GM12878 (cell line): ENCODE data around the gene MLIP. TPM values are rescaled to one million over a fixed set of nuclear protein-coding genes. Genes with fewer than 3 reads are reported as not detected.

Source experiments
- ATAC-seq: fragments of 200-7000 bp; cut with Tn5 transposase; 3 replicates; pipeline ENCODE4 v1.9.1; 2020; ENCODE audit warnings: mild to moderate bottlenecking, moderate library complexity
- BruUV-seq: library from RNA; stranded (reverse); fragments of 400-500 nt; replicated peaks from 2 replicates; lab custom pipeline; 2021; lab: Mats Ljungman, UMichigan
- CTCF ChIA-PET: fragments of 300-600 bp; sonication (Branson Sonifier 250); formaldehyde crosslinking; extraction: SDS; loops from one replicate; lab custom pipeline; 2021; ENCODE audit warnings: inconsistent platforms; lab: Yijun Ruan, JAX
- POLR2A ChIA-PET: fragments of 350-600 bp; formaldehyde crosslinking; extraction: SDS; loops from one replicate; lab custom pipeline; 2021; ENCODE audit warnings: inconsistent platforms; lab: Charles Lee
- RAD21 ChIA-PET: fragments of 300-600 bp; sonication (Branson Sonifier 250); formaldehyde crosslinking; loops from one replicate; lab custom pipeline; 2023; ENCODE audit warnings: antibody characterized with exemption; ENCODE audit not compliant: unreplicated experiment; lab: Charles Lee
- SMC1A ChIA-PET: fragments of 300-600 bp; sonication (Branson Sonifier 250); formaldehyde crosslinking; loops from one replicate; lab custom pipeline; 2023; ENCODE audit not compliant: unreplicated experiment, uncharacterized antibody; lab: Charles Lee
- DNase-seq: peaks from one replicate; pipeline ENCODE4 v3.0.0-alpha.2; 2011; ENCODE audit warnings: low read depth, low spot score
- FAIRE-seq: peaks from 3 replicates; lab custom pipeline; 2011; peaks lifted over from hg19 to GRCh38; lab: Jason Lieb, UNC
- H2AFZ ChIP-seq: 2 replicates; pipeline ENCODE4 v1.6.0; 2011; ENCODE audit warnings: low read depth, low read length, control low read depth; ENCODE audit not compliant: control insufficient read depth
- H3K27ac ChIP-seq: 2 replicates; pipeline ENCODE4 v1.5.1; 2011; ENCODE audit warnings: control low read depth; ENCODE audit not compliant: control insufficient read depth, insufficient read depth
- H3K27me3 ChIP-seq, 2 experiments: replicated peaks in 1 of 2; 2 replicates each; pipeline versions ENCODE4 v1.6.0 to v1.6.1; 2011; ENCODE audit warnings: low read length in 1 of 2; ENCODE audit not compliant: control insufficient read depth in 2 of 2, insufficient read depth in 2 of 2
- H3K36me3 ChIP-seq, 2 experiments: 2 replicates each; pipeline ENCODE4 v1.5.1; 2011; ENCODE audit warnings: low read length in 1 of 2; ENCODE audit not compliant: control insufficient read depth in 2 of 2, insufficient read depth in 2 of 2
- H3K4me1 ChIP-seq: 2 replicates; pipeline ENCODE4 v1.6.1; 2011; ENCODE audit warnings: mild to moderate bottlenecking, low read length, moderate library complexity, mixed read lengths; ENCODE audit not compliant: control insufficient read depth, insufficient read depth
- H3K4me2 ChIP-seq: 2 replicates; pipeline ENCODE4 v1.6.0; 2011; ENCODE audit warnings: control low read depth; ENCODE audit not compliant: control insufficient read depth, insufficient read depth
- H3K4me3 ChIP-seq: fragments of 200-600 bp; sonication (generic); 2 replicates; pipeline ENCODE4 v1.5.1; 2016
- H3K79me2 ChIP-seq: 2 replicates; pipeline ENCODE4 v1.6.0; 2011; ENCODE audit warnings: low read length; ENCODE audit not compliant: control insufficient read depth, insufficient read depth
- H3K9ac ChIP-seq: 2 replicates; pipeline ENCODE4 v1.8.0; 2011; ENCODE audit warnings: low read length, control low read depth, mixed read lengths; ENCODE audit not compliant: control insufficient read depth, insufficient read depth
- H3K9me3 ChIP-seq: replicated peaks from 3 replicates; pipeline ENCODE4 v1.5.1; 2011; ENCODE audit warnings: mild to moderate bottlenecking, low read length; ENCODE audit not compliant: control insufficient read depth, insufficient read depth
- H4K20me1 ChIP-seq: 2 replicates; pipeline ENCODE4 v1.6.0; 2011; ENCODE audit not compliant: control insufficient read depth, insufficient read depth
- ATF7 ChIP-seq: fragments of 450-650 bp; IDR thresholded peaks from 2 replicates; pipeline ENCODE4 v1.6.1; 2016; ENCODE audit warnings: low read depth, mild to moderate bottlenecking
- BCL11A ChIP-seq: IDR thresholded peaks from 2 replicates; pipeline ENCODE4 v1.6.1; 2011; ENCODE audit warnings: low read depth, low read length
- BHLHE40 ChIP-seq, 2 experiments: fragments of 450-650 bp in 1 of 2; IDR thresholded peaks; 2 replicates each; pipeline ENCODE4 v1.6.1; 2011 to 2017; ENCODE audit warnings: low read depth in 2 of 2, borderline replicate concordance in 1 of 2, improper control_type of control experiment in 1 of 2, low read length in 1 of 2, mild to moderate bottlenecking in 1 of 2
- CBX5 ChIP-seq: sonication (generic); IDR thresholded peaks from 2 replicates; pipeline ENCODE4 v1.6.1; 2016; ENCODE audit warnings: low read depth, moderate library complexity, mild to moderate bottlenecking, inconsistent platforms
- MTA2 ChIP-seq: fragments of 450-650 bp; IDR thresholded peaks from 2 replicates; pipeline ENCODE4 v1.6.1; 2016; ENCODE audit warnings: low read depth, mild to moderate bottlenecking, moderate library complexity
- NFXL1 ChIP-seq: fragments of 450-650 bp; IDR thresholded peaks from 2 replicates; pipeline ENCODE4 v1.6.1; 2017; ENCODE audit warnings: antibody characterized with exemption, mild to moderate bottlenecking, borderline replicate concordance
- NR2C2 ChIP-seq: IDR thresholded peaks from 2 replicates; pipeline ENCODE4 v1.6.1; 2011; ENCODE audit warnings: borderline replicate concordance, low read depth; ENCODE audit not compliant: control insufficient read depth, insufficient read length
- POLR2AphosphoS5 ChIP-seq: IDR thresholded peaks from 2 replicates; pipeline ENCODE4 v1.6.1; 2011; ENCODE audit warnings: mild to moderate bottlenecking, low read length, inconsistent platforms
- RB1 ChIP-seq: fragments of 450-650 bp; formaldehyde crosslinking; IDR thresholded peaks from 2 replicates; pipeline ENCODE4 v1.6.1; 2017; ENCODE audit warnings: mild to moderate bottlenecking, borderline replicate concordance
- RCOR1 ChIP-seq: conservative IDR thresholded peaks from 2 replicates; pipeline ENCODE4 v1.6.1; 2012; ENCODE audit warnings: low read depth, low read length, improper control_type of control experiment
- SIN3A ChIP-seq: IDR thresholded peaks from 2 replicates; pipeline ENCODE4 v1.6.1; 2012; ENCODE audit warnings: low read depth, low read length, improper control_type of control experiment
- SMAD5 ChIP-seq: IDR thresholded peaks from 2 replicates; pipeline ENCODE4 v1.6.1; 2016; ENCODE audit warnings: antibody characterized with exemption, low read depth
- TCF3 ChIP-seq: IDR thresholded peaks from 2 replicates; pipeline ENCODE4 v1.6.1; 2012; ENCODE audit warnings: low read depth, mild to moderate bottlenecking, low read length, borderline replicate concordance; ENCODE audit not compliant: insufficient read depth
- TCF7 ChIP-seq: IDR thresholded peaks from 2 replicates; pipeline ENCODE4 v1.6.1; 2014; ENCODE audit warnings: antibody characterized with exemption, borderline replicate concordance
- YBX1 ChIP-seq: fragments of 450-650 bp; IDR thresholded peaks from 2 replicates; pipeline ENCODE4 v1.6.1; 2016; ENCODE audit warnings: antibody characterized with exemption
- ZSCAN29 ChIP-seq: fragments of 450-650 bp; IDR thresholded peaks from 2 replicates; pipeline ENCODE4 v1.6.1; 2017; ENCODE audit warnings: mild to moderate bottlenecking, moderate library complexity
- WGBS: methylation state at CpG from one replicate; pipeline ENCODE4 v1.1.6; 2016; ENCODE audit warnings: low lambda C conversion rate; ENCODE audit not compliant: insufficient replicate concordance, insufficient coverage; ENCODE audit errors: missing lambda C conversion rate; 5-methylcytosine and 5-hydroxymethylcytosine counted together
- in situ Hi-C: fragments of 300-500 bp; cut with MboI; formaldehyde crosslinking; loops from 9 replicates; pipeline ENCODE4 v1.14.3; 2018; ENCODE audit warnings: mixed read lengths
- intact Hi-C: fragments of 100-400 bp; cut with micrococcal nuclease; formaldehyde crosslinking; loops from one replicate; pipeline ENCODE4 v1.14.2; 2022; ENCODE audit not compliant: unreplicated experiment
- polyA plus RNA-seq, 11 experiments: library from polyadenylated mRNA; depleted of rRNA in 4 of 11; unstranded in 6 of 11; stranded (reverse) in 5 of 11; fragments of >200 nt; fragmentation: Nextera tagmentation in 4 of 11; fragmentation: Illumina TruSeq in 1 of 11; extraction: Ambion mirVana in 4 of 11; extraction: Trizol in 1 of 11; gene quantifications; 1 replicate in 1 of 11; 2 replicates in 10 of 11; pipeline versions ENCODE4 v1.2.1 to v1.2.3, GENCODE V29; 2011 to 2016; ENCODE audit warnings: inconsistent platforms in 2 of 11, missing spikeins in 2 of 11, low read depth in 1 of 11
- total RNA-seq, 4 experiments: library from RNA; depleted of rRNA in 3 of 4; stranded (reverse); fragments of >200 nt in 3 of 4; fragmentation: Illumina TruSeq in 1 of 4; extraction: Trizol in 1 of 4; gene quantifications; 2 replicates each; pipeline versions ENCODE4 v1.2.1 to v1.2.3, GENCODE V29; 2013 to 2021
- TF ChIP-seq, protein P1 (sequence below): fragments of 450-650 bp; IDR thresholded peaks from 2 replicates; pipeline ENCODE4 v1.6.1; 2014; ENCODE audit warnings: mild to moderate bottlenecking
- TF ChIP-seq, protein P2 (sequence below): IDR thresholded peaks from 2 replicates; pipeline ENCODE4 v1.6.1; 2012; ENCODE audit warnings: low read depth, low read length, improper control_type of control experiment
- TF ChIP-seq, protein P3 (sequence below): IDR thresholded peaks from 2 replicates; pipeline ENCODE4 v1.6.1; 2011; ENCODE audit warnings: borderline replicate concordance, low read depth, mild to moderate bottlenecking, moderate library complexity, low read length; ENCODE audit not compliant: insufficient read depth, poor library complexity, severe bottlenecking

MLIP gene
- total and polyA plus RNA-seq, 10 of the 15 experiments (the other 5 are each of a cell fraction or from before 2014, with no cell fraction given) = not detected

DNA sequence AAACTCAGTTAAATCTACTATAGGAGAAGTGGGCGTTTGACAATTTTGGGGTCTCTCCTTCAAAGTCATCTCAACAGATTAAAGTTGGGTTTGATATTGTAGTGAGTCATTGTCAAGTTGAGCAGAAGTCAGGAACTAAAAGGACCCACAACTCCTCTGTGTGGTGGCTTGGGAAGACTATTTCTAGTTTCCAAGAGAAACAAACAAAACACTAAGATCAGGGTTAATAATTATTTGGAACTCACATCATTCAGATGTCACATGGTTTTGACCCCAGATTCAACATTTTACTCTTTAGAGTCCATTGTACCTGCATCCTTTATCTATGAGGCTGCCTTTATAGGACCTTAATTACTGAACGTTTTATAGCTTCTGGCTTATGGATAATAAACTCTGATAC, 151.7 kb downstream of the MLIP start:
- TF ChIP-seq BHLHE40 (IDR thresholded peaks at IDR 0.05; ENCODE audit: borderline replicate concordance in 1 of 2, low read depth in 2 of 2, low read length in 1 of 2) (no peak), CBX5 (no peak), ZSCAN29 (no peak), TCF7 (no peak), NFXL1 (no peak), RCOR1 (no peak), POLR2AphosphoS5 (no peak), BCL11A (no peak), MTA2 (no peak), SMAD5 (no peak), TCF3 (no peak), NR2C2 (no peak), YBX1 (no peak), SIN3A (no peak), ATF7 (no peak), RB1 (no peak)
- TF ChIP-seq, protein P1, sequence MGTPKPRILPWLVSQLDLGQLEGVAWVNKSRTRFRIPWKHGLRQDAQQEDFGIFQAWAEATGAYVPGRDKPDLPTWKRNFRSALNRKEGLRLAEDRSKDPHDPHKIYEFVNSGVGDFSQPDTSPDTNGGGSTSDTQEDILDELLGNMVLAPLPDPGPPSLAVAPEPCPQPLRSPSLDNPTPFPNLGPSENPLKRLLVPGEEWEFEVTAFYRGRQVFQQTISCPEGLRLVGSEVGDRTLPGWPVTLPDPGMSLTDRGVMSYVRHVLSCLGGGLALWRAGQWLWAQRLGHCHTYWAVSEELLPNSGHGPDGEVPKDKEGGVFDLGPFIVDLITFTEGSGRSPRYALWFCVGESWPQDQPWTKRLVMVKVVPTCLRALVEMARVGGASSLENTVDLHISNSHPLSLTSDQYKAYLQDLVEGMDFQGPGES = no peak
- TF ChIP-seq, protein P2, sequence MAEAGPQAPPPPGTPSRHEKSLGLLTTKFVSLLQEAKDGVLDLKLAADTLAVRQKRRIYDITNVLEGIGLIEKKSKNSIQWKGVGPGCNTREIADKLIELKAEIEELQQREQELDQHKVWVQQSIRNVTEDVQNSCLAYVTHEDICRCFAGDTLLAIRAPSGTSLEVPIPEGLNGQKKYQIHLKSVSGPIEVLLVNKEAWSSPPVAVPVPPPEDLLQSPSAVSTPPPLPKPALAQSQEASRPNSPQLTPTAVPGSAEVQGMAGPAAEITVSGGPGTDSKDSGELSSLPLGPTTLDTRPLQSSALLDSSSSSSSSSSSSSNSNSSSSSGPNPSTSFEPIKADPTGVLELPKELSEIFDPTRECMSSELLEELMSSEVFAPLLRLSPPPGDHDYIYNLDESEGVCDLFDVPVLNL = no peak
- TF ChIP-seq, protein P3, sequence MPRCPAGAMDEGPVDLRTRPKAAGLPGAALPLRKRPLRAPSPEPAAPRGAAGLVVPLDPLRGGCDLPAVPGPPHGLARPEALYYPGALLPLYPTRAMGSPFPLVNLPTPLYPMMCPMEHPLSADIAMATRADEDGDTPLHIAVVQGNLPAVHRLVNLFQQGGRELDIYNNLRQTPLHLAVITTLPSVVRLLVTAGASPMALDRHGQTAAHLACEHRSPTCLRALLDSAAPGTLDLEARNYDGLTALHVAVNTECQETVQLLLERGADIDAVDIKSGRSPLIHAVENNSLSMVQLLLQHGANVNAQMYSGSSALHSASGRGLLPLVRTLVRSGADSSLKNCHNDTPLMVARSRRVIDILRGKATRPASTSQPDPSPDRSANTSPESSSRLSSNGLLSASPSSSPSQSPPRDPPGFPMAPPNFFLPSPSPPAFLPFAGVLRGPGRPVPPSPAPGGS = no peak

More for the DNA sequence above, 151.7 kb downstream of the MLIP start:
- RAD21 ChIA-PET = no interaction called here
- no peaks in the 10 kb centered on the region for H3K79me2 ChIP-seq
- no peaks in the 10 kb centered on the region for H3K27me3 ChIP-seq
- ATAC-seq (no peak), FAIRE-seq (no peak), DNase-seq (no peak)
- H3K4me3 ChIP-seq = no peak overlapping the region
- no peaks in the 10 kb centered on the region for H3K36me3 ChIP-seq
- H3K4me2 ChIP-seq = no peak overlapping the region
- no TSS peak for BruUV-seq
- in situ Hi-C loops = loop anchor here (10.0 kb wide), 1 partner anchor 278 kb away; no protein-coding TSS in a partner anchor
- no peak overlapping the region for H3K27ac ChIP-seq
- SMC1A ChIA-PET = interaction anchor here (1.0 kb wide), 1 partner anchor 8 kb away, joined by 3 read pairs; no protein-coding TSS in a partner anchor
- H2AFZ ChIP-seq = no peak overlapping the region
- H4K20me1 ChIP-seq = no peaks in the 10 kb centered on the region
- H3K9ac ChIP-seq = no peak overlapping the region
- intact Hi-C loops = no loop called here
- H3K4me1 ChIP-seq = no peaks in the 10 kb centered on the region
- POLR2A ChIA-PET = no interaction called here
- CTCF ChIA-PET = interaction anchor here (1.2 kb wide), 1 partner anchor 10 kb away, joined by 3 read pairs; no protein-coding TSS in a partner anchor
- H3K9me3 ChIP-seq = no peaks in the 10 kb centered on the region
- WGBS = 5% methylated on average over 2 of the region's 2 CpGs
